ENCODE measurements around the gene RNPEPL1.
A peak's percentile ranks its signal among the peaks of the same experiment; 100 is the strongest.

Gene RNPEPL1

GRCh38 chr2:240556553-240557100 is 11.7 kb upstream of the RNPEPL1 start:
- H3F3A ChIP-seq (ENCODE audit: insufficient read depth, low read length) = peaks cover 10% of the 10 kb centered on the region
- no peaks in the 10 kb centered on the region; the same call in 1 of the 2 replicates for H3K36me3 ChIP-seq (replicated peaks; ENCODE audit: insufficient read depth, low read length)
- H3K9me2 ChIP-seq (replicated peaks; ENCODE audit: insufficient read depth, low read length) = no peaks in the 10 kb centered on the region
- no peaks in the 10 kb centered on the region for H3K27me3 ChIP-seq (replicated peaks; ENCODE audit: insufficient read depth, low read length)
- no peak overlapping the region for H3K4me2 ChIP-seq (ENCODE audit: low read depth, low read length)
- peaks cover 20% of the 10 kb centered on the region for H3K4me1 ChIP-seq (ENCODE audit: low read length)
- no peak overlapping the region for H3K27ac ChIP-seq (ENCODE audit: low read length)
- H3K4me3 ChIP-seq (ENCODE audit: low read length) = no peak overlapping the region
- H3K9me3 ChIP-seq (replicated peaks; ENCODE audit: insufficient read depth, low read length) = no peaks in the 10 kb centered on the region
- H3K79me2 ChIP-seq (ENCODE audit: low read length) = peaks cover 69% of the 10 kb centered on the region
- no peak overlapping the region for H3K9ac ChIP-seq (ENCODE audit: low read length)
- no peak for DNase-seq
- no peak for TF ChIP-seq EZH2 (optimal IDR thresholded peaks at IDR 0.05; ENCODE audit: low read depth, low read length)
- TF ChIP-seq, protein P1, sequence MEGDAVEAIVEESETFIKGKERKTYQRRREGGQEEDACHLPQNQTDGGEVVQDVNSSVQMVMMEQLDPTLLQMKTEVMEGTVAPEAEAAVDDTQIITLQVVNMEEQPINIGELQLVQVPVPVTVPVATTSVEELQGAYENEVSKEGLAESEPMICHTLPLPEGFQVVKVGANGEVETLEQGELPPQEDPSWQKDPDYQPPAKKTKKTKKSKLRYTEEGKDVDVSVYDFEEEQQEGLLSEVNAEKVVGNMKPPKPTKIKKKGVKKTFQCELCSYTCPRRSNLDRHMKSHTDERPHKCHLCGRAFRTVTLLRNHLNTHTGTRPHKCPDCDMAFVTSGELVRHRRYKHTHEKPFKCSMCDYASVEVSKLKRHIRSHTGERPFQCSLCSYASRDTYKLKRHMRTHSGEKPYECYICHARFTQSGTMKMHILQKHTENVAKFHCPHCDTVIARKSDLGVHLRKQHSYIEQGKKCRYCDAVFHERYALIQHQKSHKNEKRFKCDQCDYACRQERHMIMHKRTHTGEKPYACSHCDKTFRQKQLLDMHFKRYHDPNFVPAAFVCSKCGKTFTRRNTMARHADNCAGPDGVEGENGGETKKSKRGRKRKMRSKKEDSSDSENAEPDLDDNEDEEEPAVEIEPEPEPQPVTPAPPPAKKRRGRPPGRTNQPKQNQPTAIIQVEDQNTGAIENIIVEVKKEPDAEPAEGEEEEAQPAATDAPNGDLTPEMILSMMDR (IDR thresholded peaks at IDR 0.05; ENCODE audit: low read length) = peak; percentile 32
- no peak overlapping the region for H2AFZ ChIP-seq (ENCODE audit: low read length)
- H4K20me1 ChIP-seq (ENCODE audit: insufficient read depth, low read length) = no peaks in the 10 kb centered on the region

DNA sequence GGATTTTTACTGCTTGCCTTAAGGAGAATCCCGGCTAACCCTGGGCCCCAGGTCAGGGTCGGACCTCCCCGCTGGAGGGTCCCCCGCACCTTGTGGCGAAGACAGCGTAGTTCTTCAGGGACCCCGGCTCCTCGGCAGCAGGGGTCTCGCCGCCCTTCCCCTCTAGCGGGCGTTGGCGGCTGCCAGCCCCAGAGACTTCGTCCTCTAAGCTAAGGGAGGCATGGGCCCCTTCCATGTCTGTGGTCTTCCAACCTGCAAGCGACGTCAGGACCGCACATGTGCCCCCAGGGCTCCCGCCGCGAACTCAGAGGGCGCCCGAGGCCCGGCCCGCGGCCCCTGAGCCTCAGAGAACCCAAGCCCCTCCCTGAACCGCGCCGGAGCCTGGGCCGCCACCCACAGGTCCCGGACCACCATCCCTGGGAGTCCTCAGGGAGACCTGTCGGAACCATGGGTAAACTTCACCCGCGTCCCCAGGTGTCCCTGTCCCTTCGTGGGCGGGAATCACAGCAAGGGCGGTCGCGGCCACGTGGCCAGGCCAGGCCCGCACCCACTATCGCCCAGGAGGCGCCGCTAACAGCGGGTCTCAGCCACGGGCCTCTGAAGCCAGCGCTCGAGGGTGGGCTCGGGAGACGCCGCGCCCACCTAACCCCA is 11.1 kb upstream of the RNPEPL1 start:
- no peak for DNase-seq
- Histone ChIP-seq H4K20me1 (ENCODE audit: insufficient read depth, low read length) (no peaks in the 10 kb centered on the region), H3K4me3 (ENCODE audit: low read length) (no peak overlapping the region), H3F3A (ENCODE audit: insufficient read depth, low read length) (peaks cover 14% of the 10 kb centered on the region), H3K4me1 (ENCODE audit: low read length) (peaks cover 16% of the 10 kb centered on the region), H3K9ac (ENCODE audit: low read length) (no peak overlapping the region), H3K36me3 (replicated peaks; ENCODE audit: insufficient read depth, low read length) (no peaks in the 10 kb centered on the region; the same call in 1 of the 2 replicates), H3K4me2 (ENCODE audit: low read depth, low read length) (no peak overlapping the region), H3K27me3 (replicated peaks; ENCODE audit: insufficient read depth, low read length) (no peaks in the 10 kb centered on the region), H3K79me2 (ENCODE audit: low read length) (peaks cover 71% of the 10 kb centered on the region), H3K27ac (ENCODE audit: low read length) (no peak overlapping the region), H2AFZ (ENCODE audit: low read length) (no peak overlapping the region), H3K9me2 (replicated peaks; ENCODE audit: insufficient read depth, low read length) (no peaks in the 10 kb centered on the region), H3K9me3 (replicated peaks; ENCODE audit: insufficient read depth, low read length) (no peaks in the 10 kb centered on the region)
- no peak for TF ChIP-seq EZH2phosphoT487 (IDR thresholded peaks at IDR 0.05; ENCODE audit: low read length)
- TF ChIP-seq, protein P1 (IDR thresholded peaks at IDR 0.05; ENCODE audit: low read length) = no peak
- TF ChIP-seq EZH2 (optimal IDR thresholded peaks at IDR 0.05; ENCODE audit: low read depth, low read length) = no peak

DNA sequence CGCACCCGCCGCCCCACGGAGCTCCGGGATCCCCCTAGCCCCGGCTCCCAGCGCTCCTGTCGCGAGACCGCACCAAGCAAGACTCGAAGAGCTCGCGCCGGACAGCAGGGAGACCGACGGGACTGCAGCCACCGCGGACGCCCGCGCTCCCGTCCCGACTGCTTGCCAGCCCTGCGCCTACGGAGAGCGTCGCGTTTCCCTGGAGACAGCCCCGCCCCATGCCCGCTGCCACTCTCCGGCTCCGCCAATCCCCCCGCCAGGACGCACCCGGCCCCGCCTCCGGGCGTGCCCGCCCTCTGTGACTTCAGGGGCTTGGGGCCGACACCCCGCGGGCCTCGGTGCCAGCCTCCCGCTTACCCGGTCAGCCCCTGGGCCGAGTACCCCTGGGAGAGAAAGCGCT is 10.5 kb upstream of the RNPEPL1 start, which contains the start of gene ANKMY1:
TSS of gene ANKMY1 (minus strand) at position 181 of the 400 bp plus-strand sequence. CDS start 653 bp downstream, outside the sequence.
- no peak within 1 kb of the TSS for H2AFZ ChIP-seq (ENCODE audit: low read length)
- H3K4me3 ChIP-seq (ENCODE audit: low read length) = no peak within 1 kb of the TSS
- no peaks in the 10 kb centered on the region; the same call in 1 of the 2 replicates for H3K36me3 ChIP-seq (replicated peaks; ENCODE audit: insufficient read depth, low read length)

More for the DNA sequence above, 10.5 kb upstream of the RNPEPL1 start, which contains the start of gene ANKMY1:
- Histone ChIP-seq H3K4me1 (ENCODE audit: low read length) (peaks cover 16% of the 10 kb centered on the region), H3K27ac (ENCODE audit: low read length) (no peak within 1 kb of the TSS), H4K20me1 (ENCODE audit: insufficient read depth, low read length) (no peaks in the 10 kb centered on the region), H3K4me2 (ENCODE audit: low read depth, low read length) (no peak within 1 kb of the TSS), H3K9me2 (replicated peaks; ENCODE audit: insufficient read depth, low read length) (no peaks in the 10 kb centered on the region), H3K79me2 (ENCODE audit: low read length) (peaks cover 77% of the 10 kb centered on the region), H3F3A (ENCODE audit: insufficient read depth, low read length) (peaks cover 14% of the 10 kb centered on the region), H3K9ac (ENCODE audit: low read length) (no peak within 1 kb of the TSS), H3K27me3 (replicated peaks; ENCODE audit: insufficient read depth, low read length) (no peaks in the 10 kb centered on the region), H3K9me3 (replicated peaks; ENCODE audit: insufficient read depth, low read length) (no peaks in the 10 kb centered on the region)
- TF ChIP-seq, protein P1 (IDR thresholded peaks at IDR 0.05; ENCODE audit: low read length) = no peak
- no peak for TF ChIP-seq EZH2phosphoT487 (IDR thresholded peaks at IDR 0.05; ENCODE audit: low read length)
- no peak for TF ChIP-seq EZH2 (optimal IDR thresholded peaks at IDR 0.05; ENCODE audit: low read depth, low read length)
- no peak for DNase-seq

Data from MM.1S (cell line).